K562 (cell line): ENCODE data around the gene GPD1L. TPM values are rescaled to one million over a fixed set of nuclear protein-coding genes. Genes with fewer than 3 reads are reported as not detected.
"Not testable (repeated sequence)": the region's sequence is repeated elsewhere in the genome, so short reads cannot be mapped to it uniquely, and the experiment has no call there.

Source experiments
- CEBPB ChIP-seq: fragments of 450-650 bp; IDR thresholded peaks from 2 replicates; pipeline ENCODE4 v1.6.1; 2016; ENCODE audit warnings: missing genetic modification characterization, missing compliant biosample characterization
- EGR1 ChIP-seq: fragments of 450-650 bp; conservative IDR thresholded peaks from 2 replicates; pipeline ENCODE4 v1.6.1; 2017; ENCODE audit warnings: mild to moderate bottlenecking
- ELF4 ChIP-seq: fragments of 450-650 bp; formaldehyde crosslinking; IDR thresholded peaks from 2 replicates; pipeline ENCODE4 v1.4.0; 2022; ENCODE audit warnings: missing genetic modification characterization
- ESRRA ChIP-seq: fragments of 450-650 bp; IDR thresholded peaks from 2 replicates; pipeline ENCODE4 v1.6.1; 2014; ENCODE audit warnings: low read depth, mild to moderate bottlenecking, moderate library complexity, borderline replicate concordance
- FOXA3 ChIP-seq, 2 experiments: fragments of 450-650 bp in 1 of 2; sonication (generic) in 1 of 2; formaldehyde crosslinking; IDR thresholded peaks in 1 of 2; conservative IDR thresholded peaks in 1 of 2; 2 replicates each; pipeline versions ENCODE4 v1.4.0 to v1.8.0; 2020 to 2022; ENCODE audit warnings: mild to moderate bottlenecking in 2 of 2, missing genetic modification reagents in 1 of 2
- HDAC2 ChIP-seq: fragments of 450-650 bp; IDR thresholded peaks from 2 replicates; pipeline ENCODE4 v1.6.1; 2016; ENCODE audit warnings: mild to moderate bottlenecking
- NCOA1 ChIP-seq: fragments of 450-650 bp; IDR thresholded peaks from 2 replicates; pipeline ENCODE4 v1.6.1; 2016; ENCODE audit warnings: low read depth
- NCOR1 ChIP-seq: fragments of 450-650 bp; IDR thresholded peaks from 2 replicates; pipeline ENCODE4 v1.6.1; 2016; ENCODE audit warnings: mild to moderate bottlenecking, moderate library complexity
- NFIC ChIP-seq: fragments of 450-650 bp; IDR thresholded peaks from 2 replicates; pipeline ENCODE4 v1.6.1; 2017; ENCODE audit warnings: mild to moderate bottlenecking, inconsistent platforms
- NR2C1 ChIP-seq, 2 experiments: fragments of 450-650 bp; IDR thresholded peaks; 2 replicates each; pipeline ENCODE4 v1.6.1; 2017; ENCODE audit warnings: mild to moderate bottlenecking in 2 of 2, antibody characterized with exemption in 1 of 2, inconsistent platforms in 1 of 2, missing compliant biosample characterization in 1 of 2, missing genetic modification characterization in 1 of 2
- STAT5A ChIP-seq: IDR thresholded peaks from 2 replicates; pipeline ENCODE4 v1.6.1; 2012; ENCODE audit warnings: low read length, inconsistent platforms, borderline replicate concordance
- TCF3 ChIP-seq: sonication (generic); formaldehyde crosslinking; IDR thresholded peaks from 2 replicates; pipeline ENCODE4 v1.4.0; 2020; ENCODE audit warnings: mild to moderate bottlenecking, missing genetic modification reagents
- TEAD4 ChIP-seq, 2 experiments: sonication (generic) in 1 of 2; formaldehyde crosslinking in 1 of 2; IDR thresholded peaks; 2 replicates each; pipeline versions ENCODE4 v1.6.1 to v1.8.0; 2012 to 2022; ENCODE audit warnings: borderline replicate concordance in 1 of 2, inconsistent platforms in 1 of 2, low read length in 1 of 2, mild to moderate bottlenecking in 1 of 2, missing genetic modification reagents in 1 of 2
- polyA plus RNA-seq, 8 experiments: library from polyadenylated mRNA; depleted of rRNA in 4 of 8; stranded (reverse) in 5 of 8; unstranded in 3 of 8; fragments of >200 nt; fragmentation: Nextera tagmentation in 2 of 8; fragmentation: Illumina TruSeq in 1 of 8; extraction: Ambion mirVana in 2 of 8; extraction: Trizol in 1 of 8; gene quantifications; 2 replicates each; pipeline versions ENCODE4 v1.2.1 to v1.2.3, GENCODE V29; 2011 to 2014; ENCODE audit warnings: inconsistent platforms in 1 of 8, missing spikeins in 1 of 8
- total RNA-seq, 7 experiments: library from RNA; depleted of rRNA in 6 of 7; stranded (reverse); fragments of >200 nt in 6 of 7; fragmentation: Illumina TruSeq in 2 of 7; extraction: Trizol in 2 of 7; gene quantifications; 2 replicates each; pipeline versions ENCODE4 v1.2.1 to v1.2.3, GENCODE V29; 2011 to 2021; ENCODE audit warnings: low replicate concordance in 1 of 7
- TF ChIP-seq, protein P1 (sequence below), 2 experiments: fragments of 450-650 bp; IDR thresholded peaks; 2 replicates each; pipeline ENCODE4 v1.6.1; 2018; ENCODE audit warnings: mild to moderate bottlenecking in 2 of 2, low read depth in 1 of 2; ENCODE audit not compliant: partially characterized antibody in 2 of 2
- TF ChIP-seq, protein P2 (sequence below), 3 experiments: fragments of 200-800 bp in 1 of 3; fragments of 250-450 bp in 1 of 3; fragments of 450-650 bp in 1 of 3; sonication (Bioruptor Pico) in 1 of 3; sonication (Bioruptor generic) in 1 of 3; formaldehyde crosslinking in 1 of 3; IDR thresholded peaks; 2 replicates each; pipeline versions ENCODE4 v1.6.1 to v1.8.0; 2016 to 2022; ENCODE audit warnings: mild to moderate bottlenecking in 2 of 3, missing genetic modification characterization in 2 of 3, missing compliant biosample characterization in 1 of 3, moderate library complexity in 1 of 3
- TF ChIP-seq, protein P3 (sequence below), 2 experiments: IDR thresholded peaks in 1 of 2; conservative IDR thresholded peaks in 1 of 2; 2 replicates each; pipeline ENCODE4 v1.6.1; 2016; ENCODE audit warnings: low read depth in 2 of 2, mild to moderate bottlenecking in 1 of 2, missing compliant biosample characterization in 1 of 2, missing genetic modification characterization in 1 of 2, moderate library complexity in 1 of 2

GPD1L gene
- total and polyA plus RNA-seq, 9 of the 15 experiments (the other 6 are each of a cell fraction or from before 2014, with no cell fraction given): 1.6 to 17.3 (median 12.3) TPM

DNA sequence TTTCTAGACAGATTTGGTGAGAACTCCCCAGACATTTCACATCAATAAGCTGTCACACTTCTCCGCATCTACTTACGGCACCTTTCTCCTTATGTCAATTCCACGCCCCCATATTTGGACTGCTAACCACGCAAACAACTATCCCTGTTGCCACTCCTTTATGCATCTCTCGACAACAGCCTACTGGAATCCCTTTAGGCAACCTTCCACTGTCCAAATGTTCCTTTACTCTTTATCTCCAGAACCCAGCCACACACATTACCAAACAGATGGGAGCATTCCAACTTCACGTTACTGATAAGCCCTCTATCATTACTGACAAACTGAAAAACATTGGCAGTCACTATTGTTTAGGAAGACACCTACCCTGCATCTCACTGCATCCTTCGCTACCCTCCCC lies 32.2 kb upstream of the GPD1L start (continued):
- TF ChIP-seq, protein P1, sequence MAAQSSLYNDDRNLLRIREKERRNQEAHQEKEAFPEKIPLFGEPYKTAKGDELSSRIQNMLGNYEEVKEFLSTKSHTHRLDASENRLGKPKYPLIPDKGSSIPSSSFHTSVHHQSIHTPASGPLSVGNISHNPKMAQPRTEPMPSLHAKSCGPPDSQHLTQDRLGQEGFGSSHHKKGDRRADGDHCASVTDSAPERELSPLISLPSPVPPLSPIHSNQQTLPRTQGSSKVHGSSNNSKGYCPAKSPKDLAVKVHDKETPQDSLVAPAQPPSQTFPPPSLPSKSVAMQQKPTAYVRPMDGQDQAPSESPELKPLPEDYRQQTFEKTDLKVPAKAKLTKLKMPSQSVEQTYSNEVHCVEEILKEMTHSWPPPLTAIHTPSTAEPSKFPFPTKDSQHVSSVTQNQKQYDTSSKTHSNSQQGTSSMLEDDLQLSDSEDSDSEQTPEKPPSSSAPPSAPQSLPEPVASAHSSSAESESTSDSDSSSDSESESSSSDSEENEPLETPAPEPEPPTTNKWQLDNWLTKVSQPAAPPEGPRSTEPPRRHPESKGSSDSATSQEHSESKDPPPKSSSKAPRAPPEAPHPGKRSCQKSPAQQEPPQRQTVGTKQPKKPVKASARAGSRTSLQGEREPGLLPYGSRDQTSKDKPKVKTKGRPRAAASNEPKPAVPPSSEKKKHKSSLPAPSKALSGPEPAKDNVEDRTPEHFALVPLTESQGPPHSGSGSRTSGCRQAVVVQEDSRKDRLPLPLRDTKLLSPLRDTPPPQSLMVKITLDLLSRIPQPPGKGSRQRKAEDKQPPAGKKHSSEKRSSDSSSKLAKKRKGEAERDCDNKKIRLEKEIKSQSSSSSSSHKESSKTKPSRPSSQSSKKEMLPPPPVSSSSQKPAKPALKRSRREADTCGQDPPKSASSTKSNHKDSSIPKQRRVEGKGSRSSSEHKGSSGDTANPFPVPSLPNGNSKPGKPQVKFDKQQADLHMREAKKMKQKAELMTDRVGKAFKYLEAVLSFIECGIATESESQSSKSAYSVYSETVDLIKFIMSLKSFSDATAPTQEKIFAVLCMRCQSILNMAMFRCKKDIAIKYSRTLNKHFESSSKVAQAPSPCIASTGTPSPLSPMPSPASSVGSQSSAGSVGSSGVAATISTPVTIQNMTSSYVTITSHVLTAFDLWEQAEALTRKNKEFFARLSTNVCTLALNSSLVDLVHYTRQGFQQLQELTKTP (IDR thresholded peaks at IDR 0.05; ENCODE audit: low read depth in 1 of 2, partially characterized antibody in 2 of 2): peak in 1 of 2 experiments; percentile 76
- peak; percentile 97 for TF ChIP-seq NCOR1
- TF ChIP-seq, protein P2, sequence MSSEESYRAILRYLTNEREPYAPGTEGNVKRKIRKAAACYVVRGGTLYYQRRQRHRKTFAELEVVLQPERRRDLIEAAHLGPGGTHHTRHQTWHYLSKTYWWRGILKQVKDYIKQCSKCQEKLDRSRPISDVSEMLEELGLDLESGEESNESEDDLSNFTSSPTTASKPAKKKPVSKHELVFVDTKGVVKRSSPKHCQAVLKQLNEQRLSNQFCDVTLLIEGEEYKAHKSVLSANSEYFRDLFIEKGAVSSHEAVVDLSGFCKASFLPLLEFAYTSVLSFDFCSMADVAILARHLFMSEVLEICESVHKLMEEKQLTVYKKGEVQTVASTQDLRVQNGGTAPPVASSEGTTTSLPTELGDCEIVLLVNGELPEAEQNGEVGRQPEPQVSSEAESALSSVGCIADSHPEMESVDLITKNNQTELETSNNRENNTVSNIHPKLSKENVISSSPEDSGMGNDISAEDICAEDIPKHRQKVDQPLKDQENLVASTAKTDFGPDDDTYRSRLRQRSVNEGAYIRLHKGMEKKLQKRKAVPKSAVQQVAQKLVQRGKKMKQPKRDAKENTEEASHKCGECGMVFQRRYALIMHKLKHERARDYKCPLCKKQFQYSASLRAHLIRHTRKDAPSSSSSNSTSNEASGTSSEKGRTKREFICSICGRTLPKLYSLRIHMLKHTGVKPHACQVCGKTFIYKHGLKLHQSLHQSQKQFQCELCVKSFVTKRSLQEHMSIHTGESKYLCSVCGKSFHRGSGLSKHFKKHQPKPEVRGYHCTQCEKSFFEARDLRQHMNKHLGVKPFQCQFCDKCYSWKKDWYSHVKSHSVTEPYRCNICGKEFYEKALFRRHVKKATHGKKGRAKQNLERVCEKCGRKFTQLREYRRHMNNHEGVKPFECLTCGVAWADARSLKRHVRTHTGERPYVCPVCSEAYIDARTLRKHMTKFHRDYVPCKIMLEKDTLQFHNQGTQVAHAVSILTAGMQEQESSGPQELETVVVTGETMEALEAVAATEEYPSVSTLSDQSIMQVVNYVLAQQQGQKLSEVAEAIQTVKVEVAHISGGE (CRISPR knock-in tag; IDR thresholded peaks at IDR 0.05): peak in 1 of 3 experiments; percentile 77; a peak in 1 of 6 replicates
- peak; percentile 20; the same call in 1 of the 2 replicates for TF ChIP-seq ESRRA
- TF ChIP-seq HDAC2: peak; percentile 90
- not testable (repeated sequence) for TF ChIP-seq NR2C1 (IDR thresholded peaks at IDR 0.05); TEAD4 (CRISPR knock-in tag; IDR thresholded peaks at IDR 0.05; ENCODE audit: borderline replicate concordance)
- TF ChIP-seq NR2C1 (tag; IDR thresholded peaks at IDR 0.05): peak; percentile 67; the same call in 1 of the 2 replicates
- TF ChIP-seq NCOA1: peak; percentile 70; the same call in 1 of the 2 replicates
- TF ChIP-seq EGR1: peak; percentile 77
- peak; percentile 70; the same call in 1 of the 2 replicates for TF ChIP-seq STAT5A
- peak; percentile 95 for TF ChIP-seq TEAD4 (IDR thresholded peaks at IDR 0.05; ENCODE audit: low read length)
- peak; percentile 56; the same call in 1 of the 2 replicates for TF ChIP-seq CEBPB
- TF ChIP-seq ELF4 (CRISPR knock-in tag): peak; percentile 91
- peak; percentile 92 for TF ChIP-seq NFIC
- peak; percentile 97 for TF ChIP-seq TCF3 (CRISPR knock-in tag)
- peak; percentile 67 to 73; a peak in 3 of 4 replicates for TF ChIP-seq FOXA3 (CRISPR knock-in tag; conservative IDR thresholded peaks at IDR 0.05 in 1 of 2, IDR thresholded peaks at IDR 0.05 in 1 of 2)
- TF ChIP-seq, protein P3, sequence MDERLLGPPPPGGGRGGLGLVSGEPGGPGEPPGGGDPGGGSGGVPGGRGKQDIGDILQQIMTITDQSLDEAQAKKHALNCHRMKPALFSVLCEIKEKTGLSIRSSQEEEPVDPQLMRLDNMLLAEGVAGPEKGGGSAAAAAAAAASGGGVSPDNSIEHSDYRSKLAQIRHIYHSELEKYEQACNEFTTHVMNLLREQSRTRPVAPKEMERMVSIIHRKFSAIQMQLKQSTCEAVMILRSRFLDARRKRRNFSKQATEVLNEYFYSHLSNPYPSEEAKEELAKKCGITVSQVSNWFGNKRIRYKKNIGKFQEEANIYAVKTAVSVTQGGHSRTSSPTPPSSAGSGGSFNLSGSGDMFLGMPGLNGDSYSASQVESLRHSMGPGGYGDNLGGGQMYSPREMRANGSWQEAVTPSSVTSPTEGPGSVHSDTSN (CRISPR knock-in tag; IDR thresholded peaks at IDR 0.05; ENCODE audit: low read depth): not testable (repeated sequence)
- TF ChIP-seq, protein P3 (tag; conservative IDR thresholded peaks at IDR 0.05; ENCODE audit: low read depth): peak; percentile 56
